Activated effector memory CD4-positive, alpha-beta T cell treated with anti-CD3 and anti-CD28 coated beads, Interleukin-2, amount 50 U/mL, for 16 hours (primary cell): ENCODE measurements around the gene TRPV4.

Experiments
- DNase-seq: peaks from one replicate; pipeline ENCODE4 v3.0.0-alpha.2; 2020

Gene TRPV4

GRCh38 chr12:109804820-109805761 is 28.1 kb downstream of the TRPV4 start:
- peak; percentile 88 for DNase-seq

- no peak for DNase-seq
Observed at GRCh38 chr12:109803678-109804077, 29.5 kb downstream of the TRPV4 start.

GRCh38 chr12:109802828-109803227 is 30.4 kb downstream of the TRPV4 start:
- no peak for DNase-seq

GRCh38 chr12:109800536-109800935 is 32.7 kb downstream of the TRPV4 start:
- DNase-seq: no peak

- no peak for DNase-seq
Observed at GRCh38 chr12:109798691-109799090, 34.5 kb downstream of the TRPV4 start.

- no peak for DNase-seq
Observed at GRCh38 chr12:109797905-109798669, 35.1 kb downstream of the TRPV4 start.

GRCh38 chr12:109796057-109796456 is 37.1 kb downstream of the TRPV4 start:
- no peak for DNase-seq

GRCh38 chr12:109795023-109795422 is 38.2 kb downstream of the TRPV4 start:
- no peak for DNase-seq

GRCh38 chr12:109793826-109794501 is 39.2 kb downstream of the TRPV4 start:
- DNase-seq: no peak

GRCh38 chr12:109793411-109793810 is 39.8 kb downstream of the TRPV4 start:
- no peak for DNase-seq

GRCh38 chr12:109792992-109793391 is 40.2 kb downstream of the TRPV4 start:
- no peak for DNase-seq

GRCh38 chr12:109789526-109790048 is 43.6 kb downstream of the TRPV4 start:
- no peak for DNase-seq

- no peak for DNase-seq
Observed at GRCh38 chr12:109786799-109787198, 46.4 kb downstream of the TRPV4 start.

- DNase-seq: no peak
Observed at GRCh38 chr12:109785854-109786253, 47.3 kb downstream of the TRPV4 start.

GRCh38 chr12:109783965-109784244 is 49.3 kb downstream of the TRPV4 start:
- DNase-seq: no peak

GRCh38 chr12:109783135-109783964 is 49.8 kb downstream of the TRPV4 start:
- no peak for DNase-seq

- no peak for DNase-seq
Observed at GRCh38 chr12:109782326-109782703, 50.9 kb downstream of the TRPV4 start.

- DNase-seq: no peak
Observed at GRCh38 chr12:109781668-109782325, 51.4 kb downstream of the TRPV4 start.

GRCh38 chr12:109779382-109779781 is 53.8 kb downstream of the TRPV4 start:
- DNase-seq: no peak

- no peak for DNase-seq
Observed at GRCh38 chr12:109778684-109779083, 54.5 kb downstream of the TRPV4 start.

- peak; percentile 68 for DNase-seq
Observed at GRCh38 chr12:109777544-109777943, 55.7 kb downstream of the TRPV4 start.

GRCh38 chr12:109776624-109777023 is 56.6 kb downstream of the TRPV4 start:
- no peak for DNase-seq
